T-cell (primary cell): ENCODE results near the gene FAM174C. TPM values are rescaled to one million over a fixed set of nuclear protein-coding genes. Genes with fewer than 3 reads are reported as not detected.

ENCODE experiments used
- ATAC-seq, 4 experiments: fragments of 200-7000 bp in 3 of 4; fragments of 150-1000 bp in 1 of 4; cut with Tn5 transposase; replicated peaks in 1 of 4; 1 replicate in 3 of 4; 2 replicates in 1 of 4; pipeline ENCODE4 v1.10.0; 2021; ENCODE audit warnings: moderate library complexity in 3 of 4, mild to moderate bottlenecking in 2 of 4, moderate number of reproducible peaks in 1 of 4
- CTCF ChIA-PET, 2 donors: fragments of 300-600 bp; sonication (Branson Sonifier 250); formaldehyde crosslinking; loops; one replicate each; lab custom pipeline; 2022; ENCODE audit warnings: antibody characterized with exemption in 2 of 2; lab: Charles Lee
- POLR2A ChIA-PET, 2 donors: fragments of 300-600 bp; sonication (Branson Sonifier 250); formaldehyde crosslinking; loops; one replicate each; lab custom pipeline; 2022; ENCODE audit warnings: antibody characterized with exemption in 2 of 2; lab: Charles Lee
- DNase-seq, 35 experiments: peaks; one replicate each; pipeline versions ENCODE4 v3.0.0 to v3.0.0-alpha.2; 2013 to 2023
- H3K27ac ChIP-seq: one replicate; pipeline ENCODE4 v1.5.1; 2013; ENCODE audit warnings: low read length
- H3K27me3 ChIP-seq, 2 experiments: replicated peaks in 1 of 2; 1 replicate in 1 of 2; 2 replicates in 1 of 2; pipeline versions ENCODE4 v1.6.1 to v1.7.0; 2013; ENCODE audit warnings: low read length in 1 of 2, mixed read lengths in 1 of 2; ENCODE audit not compliant: control insufficient read depth in 2 of 2, insufficient read depth in 2 of 2; ENCODE audit errors: extremely low read depth in 1 of 2
- H3K36me3 ChIP-seq, 2 donors: 1 replicate in 1 of 2; 2 replicates in 1 of 2; pipeline versions ENCODE4 v1.6.1 to v1.7.0; 2013; ENCODE audit warnings: low read length in 1 of 2; ENCODE audit not compliant: control insufficient read depth in 2 of 2, insufficient read depth in 1 of 2; ENCODE audit errors: extremely low read depth in 1 of 2
- H3K4me1 ChIP-seq, 2 experiments: 1 replicate in 1 of 2; 2 replicates in 1 of 2; pipeline versions ENCODE4 v1.6.1 to v1.7.0; 2013; ENCODE audit warnings: low read length in 2 of 2, mixed read lengths in 1 of 2; ENCODE audit not compliant: insufficient read depth in 2 of 2, control insufficient read depth in 1 of 2; ENCODE audit errors: extremely low read depth in 1 of 2
- H3K4me3 ChIP-seq, 2 donors: 1 replicate in 1 of 2; 2 replicates in 1 of 2; pipeline versions ENCODE4 v1.5.1 to v1.7.0; 2013; ENCODE audit warnings: mild to moderate bottlenecking in 2 of 2, low read length in 1 of 2, moderate library complexity in 1 of 2; ENCODE audit not compliant: control insufficient read depth in 1 of 2; ENCODE audit errors: extremely low read depth in 1 of 2
- H3K9me3 ChIP-seq: 2 replicates; pipeline ENCODE4 v1.7.0; 2013
- H3K27ac Mint-ChIP-seq, 2 donors: one replicate each; pipeline ENCODE4 v1.8.0; 2020 to 2021; ENCODE audit warnings: mild to moderate bottlenecking in 2 of 2, mixed read lengths in 2 of 2
- H3K27me3 Mint-ChIP-seq, 2 donors: one replicate each; pipeline ENCODE4 v1.8.0; 2021 to 2022; ENCODE audit warnings: mixed read lengths in 2 of 2
- H3K36me3 Mint-ChIP-seq: one replicate; pipeline ENCODE4 v1.8.0; 2021; ENCODE audit warnings: mixed read lengths
- H3K4me1 Mint-ChIP-seq, 3 donors: one replicate each; pipeline ENCODE4 v1.8.0; 2020 to 2022; ENCODE audit warnings: mixed read lengths in 3 of 3, mild to moderate bottlenecking in 1 of 3
- H3K4me3 Mint-ChIP-seq, 3 donors: one replicate each; pipeline ENCODE4 v1.8.0; 2020 to 2022; ENCODE audit warnings: mild to moderate bottlenecking in 3 of 3, mixed read lengths in 3 of 3, moderate library complexity in 3 of 3
- H3K9me3 Mint-ChIP-seq, 3 donors: one replicate each; pipeline ENCODE4 v1.8.0; 2020 to 2022; ENCODE audit warnings: mixed read lengths in 3 of 3
- WGBS: methylation state at CpG from one replicate; pipeline ENCODE4 v1.1.5; 2013; ENCODE audit warnings: missing lambda C conversion rate; ENCODE audit not compliant: insufficient coverage; 5-methylcytosine and 5-hydroxymethylcytosine counted together
- total RNA-seq, 35 experiments: library from RNA in 6 of 35; stranded (reverse) in 6 of 35; fragments of 120-200 nt in 1 of 35; gene quantifications; one replicate each; pipeline versions ENCODE4 v1.2.1 to v1.2.4 and lab custom pipeline; 2013 to 2026

Gene FAM174C
- total RNA-seq, 5 donors from 2014 or later (not counting 1 experiment from before 2014, with no cell fraction given): 42.1 to 69.8 (median 60.4) TPM

DNA sequence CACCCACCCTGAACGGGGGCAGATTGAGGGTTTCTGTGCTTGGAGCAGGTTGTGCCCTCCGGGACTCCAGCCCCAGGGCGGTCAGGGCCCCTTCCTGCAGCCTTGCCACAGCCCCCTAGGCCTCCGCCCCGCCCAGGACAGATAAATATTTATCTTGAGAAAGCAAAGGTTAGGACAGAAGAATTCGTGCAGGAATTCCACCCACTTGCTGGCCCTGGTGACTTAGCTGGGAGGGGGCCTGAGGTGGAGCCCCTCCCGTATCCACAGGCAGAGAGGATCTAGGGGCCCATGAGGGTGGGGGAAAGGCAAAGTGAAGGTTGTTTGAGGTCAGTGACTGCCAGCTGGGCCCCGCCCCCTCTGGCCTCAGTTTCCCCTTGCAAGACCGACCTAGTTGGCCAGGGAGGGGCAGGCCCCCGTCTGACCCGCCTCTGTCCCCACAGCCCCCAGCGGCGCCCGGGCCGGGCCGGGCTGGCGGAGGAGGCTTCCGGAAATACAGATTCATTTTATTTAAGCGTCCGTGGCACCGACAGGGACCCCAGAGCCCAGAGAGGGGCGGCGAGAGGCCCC is 21.7 kb upstream of the FAM174C start:
- 75% methylated on average over 18 of the region's 23 CpGs for whole genome bisulfite sequencing
- ATAC-seq (no peak), DNase-seq (no peak)
- H3K4me3 Mint-ChIP-seq: peak overlapping the region; percentile 49 to 91 (median 53)
- Histone ChIP-seq H3K4me3 (peak overlapping the region; percentile 62 to 90), H3K4me1 (peaks cover 20 to 71% of the 10 kb centered on the region in 2 experiments), H3K27me3 (no peaks in the 10 kb centered on the region), H3K36me3 (peaks cover 13 to 54% of the 10 kb centered on the region in 2 donors), H3K9me3 (no peaks in the 10 kb centered on the region), H3K27ac (peak overlapping the region; percentile 92)
- no peaks in the 10 kb centered on the region for H3K27me3 Mint-ChIP-seq
- no peaks in the 10 kb centered on the region for H3K9me3 Mint-ChIP-seq
- peaks cover 16% of the 10 kb centered on the region for H3K36me3 Mint-ChIP-seq
- H3K27ac Mint-ChIP-seq: peak overlapping the region; percentile 80 to 82
- peaks cover 29 to 39% (median 30%) of the 10 kb centered on the region in 3 donors for H3K4me1 Mint-ChIP-seq
- ChIA-PET POLR2A (interaction anchor here (0.9 to 1.6 kb wide), 3 partner anchors 10 to 16 kb away, joined by 4 to 28 read pairs (median 4); partner anchors contain the start of gene CIRBP (in 2 of the 2)), CTCF (interaction anchor here (0.5 to 1.4 kb wide), 5 partner anchors 9 to 256 kb away, joined by 3 to 11 read pairs (median 4); partner anchors contain the start of gene CIRBP (in 1 of the 2))

DNA sequence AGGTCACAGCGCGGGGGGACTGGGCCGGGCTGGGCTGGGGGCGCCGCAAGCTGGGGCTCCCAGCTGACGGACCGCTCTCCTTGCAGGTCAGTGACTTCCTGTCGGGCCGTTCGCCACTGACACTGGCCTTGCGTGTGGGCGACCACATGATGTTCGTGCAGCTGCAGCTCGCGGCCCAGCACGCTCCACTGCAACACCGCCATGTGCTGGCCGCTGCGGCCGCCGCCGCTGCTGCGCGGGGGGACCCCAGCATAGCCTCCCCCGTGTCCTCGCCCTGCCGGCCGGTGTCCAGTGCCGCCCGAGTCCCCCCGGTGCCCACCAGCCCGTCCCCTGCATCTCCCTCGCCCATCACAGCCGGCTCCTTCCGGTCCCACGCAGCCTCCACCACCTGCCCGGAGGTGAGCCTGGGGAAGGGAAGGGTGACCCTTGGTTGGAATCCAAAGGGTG is 21.2 kb upstream of the FAM174C start:
- no peaks in the 10 kb centered on the region for H3K27me3 ChIP-seq
- POLR2A ChIA-PET: interaction anchor here in 1 of 2 donors (1.2 kb wide), 1 partner anchor 15 kb away, joined by 4 read pairs; the partner anchor contains the start of gene CIRBP
- Mint-ChIP-seq H3K9me3 (no peaks in the 10 kb centered on the region), H3K4me3 (peak overlapping the region in 2 of 3 donors; percentile 24 to 37), H3K27ac (peak overlapping the region; percentile 61 to 78), H3K36me3 (peaks cover 16% of the 10 kb centered on the region), H3K4me1 (peaks cover 34 to 45% (median 35%) of the 10 kb centered on the region in 3 donors), H3K27me3 (no peaks in the 10 kb centered on the region)
- DNase-seq: no peak
- no peaks in the 10 kb centered on the region for H3K9me3 ChIP-seq
- peaks cover 22 to 76% of the 10 kb centered on the region in 2 experiments for H3K4me1 ChIP-seq
- ATAC-seq: no peak
- CTCF ChIA-PET: no interaction called here
- no peak overlapping the region for H3K4me3 ChIP-seq
- peak overlapping the region; percentile 11 for H3K27ac ChIP-seq
- peaks cover 13 to 56% of the 10 kb centered on the region in 2 donors for H3K36me3 ChIP-seq
- WGBS: 84% methylated on average over 27 of the region's 37 CpGs

DNA sequence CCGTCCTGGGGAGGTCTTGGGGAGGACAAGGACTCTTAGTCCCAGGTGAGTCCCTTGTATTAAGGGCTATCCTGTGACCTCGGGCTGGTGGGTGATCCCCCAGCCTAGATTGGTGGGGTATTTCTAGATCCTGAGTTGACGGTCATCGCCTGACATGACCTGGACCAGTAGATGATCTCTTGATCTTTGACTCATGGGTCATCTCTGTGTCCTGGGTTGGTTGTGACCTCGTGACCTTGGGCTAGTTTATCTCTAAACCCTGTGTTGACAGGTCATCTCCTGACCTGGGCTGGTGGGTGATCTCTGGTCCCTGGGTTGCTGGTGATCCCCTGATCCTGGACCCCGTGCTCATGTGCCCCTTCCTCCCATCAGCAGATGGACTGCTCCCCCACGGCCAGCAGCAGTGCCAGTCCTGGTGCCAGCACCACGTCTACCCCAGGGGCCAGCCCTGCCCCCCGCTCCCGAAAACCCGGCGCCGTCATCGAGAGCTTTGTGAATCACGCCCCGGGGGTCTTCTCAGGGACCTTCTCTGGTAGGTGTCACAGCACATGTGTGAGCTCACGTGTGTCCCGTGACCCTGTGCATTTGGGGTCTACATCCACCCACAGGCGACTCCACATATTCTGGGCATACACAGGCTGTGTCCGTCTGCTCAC is 20.7 kb upstream of the FAM174C start:
- peaks cover 13 to 56% of the 10 kb centered on the region in 2 donors for H3K36me3 ChIP-seq
- ATAC-seq: no peak

DNA sequence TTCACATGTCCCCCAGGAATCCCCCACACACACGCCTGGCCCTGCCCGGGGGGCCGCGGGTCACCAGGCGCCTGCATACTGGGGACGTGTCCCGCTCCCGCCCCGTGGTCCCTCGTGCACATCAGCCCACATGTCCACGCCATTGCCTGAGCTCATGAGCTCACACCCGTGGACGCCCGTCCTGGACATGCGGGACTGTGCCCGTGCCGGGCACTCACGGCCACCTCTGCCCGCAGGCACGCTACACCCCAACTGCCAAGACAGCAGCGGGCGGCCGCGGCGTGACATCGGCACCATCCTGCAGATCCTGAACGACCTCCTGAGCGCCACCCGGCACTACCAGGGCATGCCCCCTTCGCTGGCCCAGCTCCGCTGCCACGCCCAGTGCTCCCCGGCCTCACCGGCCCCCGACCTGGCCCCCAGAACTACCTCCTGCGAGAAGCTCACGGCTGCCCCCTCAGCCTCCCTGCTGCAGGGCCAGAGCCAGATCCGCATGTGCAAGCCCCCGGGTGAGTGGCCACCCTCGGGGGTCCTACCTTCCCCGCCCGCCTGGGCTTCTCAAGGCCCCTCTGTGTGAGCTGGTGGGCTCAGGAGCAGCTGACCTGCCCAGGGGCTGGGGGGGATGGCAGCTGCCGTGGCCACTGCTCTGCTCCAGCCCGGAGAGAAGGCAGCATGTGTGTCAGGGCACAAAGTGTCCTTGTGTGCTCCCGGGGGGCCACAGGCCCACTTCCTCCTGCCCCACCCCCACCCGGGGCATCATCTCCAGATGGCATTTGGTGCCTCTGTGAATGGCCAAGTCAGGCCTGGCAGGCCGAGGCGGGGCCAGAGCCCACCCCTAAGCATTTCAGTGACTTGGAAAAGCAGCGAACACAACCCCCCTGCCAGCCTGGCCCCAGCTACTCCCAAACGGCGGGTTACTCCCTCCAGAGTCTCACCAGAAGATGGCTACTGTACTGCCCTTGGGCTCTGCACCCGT is 19.9 kb upstream of the FAM174C start:
- peaks cover 44 to 54% (median 45%) of the 10 kb centered on the region in 3 donors for H3K4me1 Mint-ChIP-seq

More for the DNA sequence above, 20.7 kb upstream of the FAM174C start:
- Mint-ChIP-seq H3K4me1 (peaks cover 40 to 50% (median 41%) of the 10 kb centered on the region in 3 donors), H3K36me3 (peaks cover 16% of the 10 kb centered on the region), H3K27me3 (no peaks in the 10 kb centered on the region), H3K27ac (peak overlapping the region; percentile 61 to 78), H3K4me3 (peak overlapping the region in 2 of 3 donors; percentile 24 to 37), H3K9me3 (no peaks in the 10 kb centered on the region)
- ChIA-PET CTCF (interaction anchor here in 1 of 2 donors (0.5 kb wide), 1 partner anchor 1298 kb away, joined by 6 read pairs; no protein-coding TSS in a partner anchor), POLR2A (interaction anchor here (1.2 to 1.4 kb wide), 2 partner anchors 14 kb away, joined by 4 read pairs; partner anchors contain the start of gene CIRBP (in 1 of the 2))
- Histone ChIP-seq H3K27ac (peak overlapping the region; percentile 11), H3K4me1 (peaks cover 24 to 82% of the 10 kb centered on the region in 2 experiments), H3K27me3 (no peaks in the 10 kb centered on the region), H3K9me3 (no peaks in the 10 kb centered on the region), H3K4me3 (no peak overlapping the region)
- WGBS: 91% methylated on average over 20 of the region's 20 CpGs
- DNase-seq: no peak

DNA sequence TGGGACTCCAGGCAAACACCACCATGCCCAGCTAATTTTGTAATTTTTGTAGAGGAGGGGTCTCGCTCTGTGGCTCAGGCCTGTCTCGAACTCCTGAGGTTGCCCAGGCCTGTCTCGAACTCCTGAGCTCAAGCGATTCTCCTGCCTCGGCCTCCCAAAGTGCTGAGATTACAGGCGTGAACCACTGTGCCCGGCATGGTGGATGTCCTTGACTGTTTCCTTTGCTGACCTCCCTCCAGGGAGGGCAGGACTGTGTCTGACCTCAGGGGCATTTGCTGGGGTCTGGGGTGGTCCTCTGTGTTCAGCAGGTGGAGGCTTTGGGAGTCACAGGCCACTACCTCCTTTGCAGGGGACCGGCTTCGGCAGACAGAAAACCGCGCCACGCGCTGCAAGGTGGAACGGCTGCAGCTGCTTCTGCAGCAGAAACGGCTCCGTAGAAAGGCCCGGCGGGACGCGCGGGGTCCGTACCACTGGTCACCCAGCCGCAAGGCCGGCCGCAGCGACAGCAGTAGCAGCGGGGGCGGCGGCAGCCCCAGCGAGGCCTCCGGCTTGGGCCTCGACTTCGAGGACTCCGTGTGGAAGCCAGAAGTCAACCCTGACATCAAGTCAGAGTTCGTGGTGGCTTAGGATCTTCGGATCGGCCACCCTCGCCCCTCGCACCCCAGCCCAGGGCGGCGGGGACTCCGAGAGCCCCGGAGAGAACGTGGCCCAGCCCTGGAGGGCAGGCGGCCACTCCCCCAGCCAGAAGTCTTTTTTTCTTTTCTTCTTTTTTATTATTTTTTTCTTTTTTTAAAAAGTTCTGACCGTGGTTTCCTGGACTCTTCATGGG is 18.5 kb upstream of the FAM174C start:
- peak overlapping the region; percentile 99 for H3K27ac ChIP-seq
- H3K27me3 Mint-ChIP-seq: no peaks in the 10 kb centered on the region
- DNase-seq (no peak), ATAC-seq (no peak)
- POLR2A ChIA-PET: no interaction called here
- peak overlapping the region; percentile 98 for H3K27ac Mint-ChIP-seq
- peaks cover 12% of the 10 kb centered on the region for H3K36me3 Mint-ChIP-seq
- 91% methylated on average over 34 of the region's 46 CpGs for WGBS
- H3K36me3 ChIP-seq: peaks cover 13 to 51% of the 10 kb centered on the region in 2 donors
- no peaks in the 10 kb centered on the region for H3K9me3 ChIP-seq
- peak overlapping the region in 1 of 3 donors; percentile 87 for H3K4me3 Mint-ChIP-seq
- H3K9me3 Mint-ChIP-seq: no peaks in the 10 kb centered on the region
- no peaks in the 10 kb centered on the region for H3K27me3 ChIP-seq
- no peak overlapping the region for H3K4me3 ChIP-seq
- CTCF ChIA-PET: no interaction called here
- H3K4me1 Mint-ChIP-seq: peaks cover 49 to 57% (median 51%) of the 10 kb centered on the region in 3 donors
- peaks cover 33 to 95% of the 10 kb centered on the region in 2 experiments for H3K4me1 ChIP-seq

More for the DNA sequence above, 19.9 kb upstream of the FAM174C start:
- WGBS: 93% methylated on average over 43 of the region's 52 CpGs
- ATAC-seq (no peak), DNase-seq (no peak)
- H3K9me3 Mint-ChIP-seq: no peaks in the 10 kb centered on the region
- no peaks in the 10 kb centered on the region for H3K9me3 ChIP-seq
- no peak overlapping the region for H3K27ac ChIP-seq
- peak overlapping the region; percentile 61 to 78 for H3K27ac Mint-ChIP-seq
- peaks cover 16% of the 10 kb centered on the region for H3K36me3 Mint-ChIP-seq
- H3K4me1 ChIP-seq: peaks cover 28 to 90% of the 10 kb centered on the region in 2 experiments
- peak overlapping the region in 2 of 3 donors; percentile 24 to 37 for H3K4me3 Mint-ChIP-seq
- no peaks in the 10 kb centered on the region for H3K27me3 Mint-ChIP-seq
- H3K36me3 ChIP-seq: peaks cover 13 to 56% of the 10 kb centered on the region in 2 donors
- POLR2A ChIA-PET: interaction anchor here (1.2 to 1.4 kb wide), 2 partner anchors 13 to 14 kb away, joined by 4 read pairs; partner anchors contain the start of gene CIRBP (in 1 of the 2)
- CTCF ChIA-PET: interaction anchor here in 1 of 2 donors (0.9 kb wide), 1 partner anchor 11 kb away, joined by 3 read pairs; no protein-coding TSS in a partner anchor
- H3K27me3 ChIP-seq: no peaks in the 10 kb centered on the region
- H3K4me3 ChIP-seq: no peak overlapping the region
